Measurements from ENCODE around the gene TMX2. TPM values are rescaled to one million over a fixed set of nuclear protein-coding genes. Genes with fewer than 3 reads are reported as not detected.

TMX2 gene
- total RNA-seq, 1 donor from 2014 or later: 65.3 TPM

DNA sequence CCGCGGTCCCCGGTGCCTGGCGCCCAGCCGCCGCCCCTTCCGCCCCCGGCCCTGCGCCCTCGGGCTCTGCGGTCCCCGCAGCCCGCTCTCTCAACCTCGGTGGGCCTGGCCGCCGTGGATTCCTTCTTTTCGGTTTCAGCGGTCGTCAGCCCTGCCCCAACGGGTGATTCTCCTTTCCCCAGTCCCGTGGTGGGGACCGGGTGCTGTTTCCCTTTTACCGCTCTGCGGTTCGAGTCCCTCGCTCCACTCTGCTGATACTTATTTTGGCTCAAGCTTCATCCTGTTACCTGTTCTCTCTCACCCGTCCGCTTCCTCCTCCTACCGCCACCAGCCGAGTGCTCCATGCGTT, 44.0 kb upstream of the TMX2 start:
- peak overlapping the region; percentile 98 for H3K27ac ChIP-seq
- H3K36me3 ChIP-seq: peaks cover 11 to 18% of the 10 kb centered on the region in 2 donors
- no peak for DNase-seq (ENCODE audit: low spot score in 2 of 2)
- TF ChIP-seq, protein P1, sequence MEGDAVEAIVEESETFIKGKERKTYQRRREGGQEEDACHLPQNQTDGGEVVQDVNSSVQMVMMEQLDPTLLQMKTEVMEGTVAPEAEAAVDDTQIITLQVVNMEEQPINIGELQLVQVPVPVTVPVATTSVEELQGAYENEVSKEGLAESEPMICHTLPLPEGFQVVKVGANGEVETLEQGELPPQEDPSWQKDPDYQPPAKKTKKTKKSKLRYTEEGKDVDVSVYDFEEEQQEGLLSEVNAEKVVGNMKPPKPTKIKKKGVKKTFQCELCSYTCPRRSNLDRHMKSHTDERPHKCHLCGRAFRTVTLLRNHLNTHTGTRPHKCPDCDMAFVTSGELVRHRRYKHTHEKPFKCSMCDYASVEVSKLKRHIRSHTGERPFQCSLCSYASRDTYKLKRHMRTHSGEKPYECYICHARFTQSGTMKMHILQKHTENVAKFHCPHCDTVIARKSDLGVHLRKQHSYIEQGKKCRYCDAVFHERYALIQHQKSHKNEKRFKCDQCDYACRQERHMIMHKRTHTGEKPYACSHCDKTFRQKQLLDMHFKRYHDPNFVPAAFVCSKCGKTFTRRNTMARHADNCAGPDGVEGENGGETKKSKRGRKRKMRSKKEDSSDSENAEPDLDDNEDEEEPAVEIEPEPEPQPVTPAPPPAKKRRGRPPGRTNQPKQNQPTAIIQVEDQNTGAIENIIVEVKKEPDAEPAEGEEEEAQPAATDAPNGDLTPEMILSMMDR (IDR thresholded peaks at IDR 0.05): no peak
- H3K4me1 ChIP-seq: peaks cover 6 to 16% of the 10 kb centered on the region in 2 donors
- H3K9me3 ChIP-seq: no peaks in the 10 kb centered on the region
- peak overlapping the region; percentile 90 to 96 for H3K4me3 ChIP-seq
- H3K27me3 ChIP-seq: no peaks in the 10 kb centered on the region
- intact Hi-C loops (cut with DNase I): loop anchor here (5.0 kb wide), 2 partner anchors 94 to 241 kb away; partner anchors contain the start of genes CTNND1 and SLC43A3

DNA sequence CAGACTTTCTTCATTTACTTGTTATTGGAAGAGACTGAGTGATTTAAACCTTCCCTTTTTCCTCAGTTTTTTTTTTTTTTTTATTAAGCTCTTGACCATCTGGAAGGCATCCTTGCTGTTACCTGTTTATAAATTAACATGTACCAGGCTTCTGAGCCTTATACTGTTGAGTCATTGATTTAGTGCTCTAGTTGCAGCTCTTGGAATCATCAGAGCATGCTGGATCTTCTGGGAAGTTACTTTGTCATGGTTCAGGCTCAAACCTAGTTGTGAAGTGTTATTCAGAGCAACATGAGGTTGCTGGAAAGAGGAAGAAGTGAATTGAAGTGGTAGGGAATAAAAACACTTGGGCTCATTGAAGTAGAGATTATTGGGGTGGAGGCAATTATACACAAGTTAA, 38.1 kb upstream of the TMX2 start:
- Histone ChIP-seq H3K36me3 (peaks cover 27 to 45% of the 10 kb centered on the region in 2 donors), H3K27ac (no peak overlapping the region), H3K4me1 (peaks cover 4 to 6% of the 10 kb centered on the region in 2 donors), H3K27me3 (no peaks in the 10 kb centered on the region), H3K4me3 (no peak overlapping the region), H3K9me3 (no peaks in the 10 kb centered on the region)
- intact Hi-C loops (cut with DNase I): no loop called here
- TF ChIP-seq, protein P1 (IDR thresholded peaks at IDR 0.05): no peak
- no peak for DNase-seq (ENCODE audit: low spot score in 2 of 2)

DNA sequence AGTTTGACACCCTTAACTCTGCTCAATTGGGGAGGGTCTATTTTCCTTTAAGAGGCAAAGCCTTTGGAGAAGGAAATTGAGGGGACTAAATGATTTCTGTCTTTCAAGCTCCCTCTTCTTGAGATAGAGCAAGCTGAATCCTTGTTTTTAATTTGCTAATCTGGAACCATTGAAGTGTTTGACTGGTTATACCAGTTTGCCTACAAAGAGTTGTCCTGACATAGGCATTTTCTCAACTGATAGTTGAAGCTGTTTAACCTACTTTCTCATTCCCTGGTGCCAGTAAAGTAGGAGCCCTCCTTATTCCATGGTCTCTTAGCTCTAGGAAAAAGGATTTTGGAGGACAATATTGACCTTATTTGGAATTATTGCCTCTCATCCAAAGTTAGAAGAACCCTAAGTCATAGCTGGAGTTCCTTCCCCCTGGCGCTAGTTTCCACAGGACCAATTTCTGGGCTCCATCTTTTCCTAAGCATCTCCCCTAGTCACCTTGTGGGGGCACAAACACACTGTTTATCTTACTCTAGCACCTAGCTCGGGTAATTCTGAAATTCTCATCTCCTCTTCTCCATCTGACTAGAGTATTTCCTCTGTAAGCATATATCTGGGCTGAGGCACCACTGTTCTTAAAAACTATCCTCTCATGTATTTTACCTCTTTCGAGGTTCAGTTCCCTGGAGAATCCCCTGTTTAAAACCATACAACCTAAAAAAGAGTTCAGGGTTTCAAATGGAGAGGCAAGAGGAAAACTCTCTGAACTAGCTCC, 37.0 kb upstream of the TMX2 start:
- Histone ChIP-seq H3K9me3 (no peaks in the 10 kb centered on the region), H3K4me1 (peaks cover 0 to 9% of the 10 kb centered on the region in 2 donors), H3K27ac (no peak overlapping the region), H3K27me3 (no peaks in the 10 kb centered on the region), H3K4me3 (no peak overlapping the region), H3K36me3 (peaks cover 27 to 45% of the 10 kb centered on the region in 2 donors)
- intact Hi-C loops (cut with DNase I): no loop called here
- DNase-seq (ENCODE audit: low spot score in 2 of 2): no peak
- TF ChIP-seq, protein P1 (IDR thresholded peaks at IDR 0.05): no peak

DNA sequence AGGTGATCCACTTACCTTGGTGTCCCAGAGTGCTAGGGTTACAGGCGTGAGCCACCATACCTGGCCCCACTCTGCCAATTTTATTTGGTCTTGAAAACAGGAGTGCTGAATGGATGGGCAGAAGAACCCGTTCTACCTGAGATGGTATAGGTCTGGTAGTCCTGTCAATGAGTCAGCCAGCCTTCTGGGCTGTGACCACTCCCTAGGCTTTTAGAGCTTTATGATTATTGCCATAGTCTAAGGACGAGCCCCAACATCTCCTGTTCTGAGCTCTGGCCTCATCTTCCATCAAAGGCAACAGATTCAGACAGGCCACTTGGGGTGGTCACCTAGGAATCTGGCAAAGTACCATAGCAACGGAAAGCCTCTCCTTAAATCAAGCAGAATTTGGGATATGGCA, 33.0 kb upstream of the TMX2 start:
- Histone ChIP-seq H3K9me3 (no peaks in the 10 kb centered on the region), H3K4me3 (no peak overlapping the region), H3K27ac (peak overlapping the region in 1 of 2 donors; percentile 19), H3K36me3 (peaks cover 32 to 39% of the 10 kb centered on the region in 2 donors), H3K27me3 (no peaks in the 10 kb centered on the region), H3K4me1 (peaks cover 0 to 9% of the 10 kb centered on the region in 2 donors)
- intact Hi-C loops (cut with DNase I): no loop called here
- DNase-seq (ENCODE audit: low spot score in 2 of 2): no peak
- TF ChIP-seq, protein P1 (IDR thresholded peaks at IDR 0.05): no peak

DNA sequence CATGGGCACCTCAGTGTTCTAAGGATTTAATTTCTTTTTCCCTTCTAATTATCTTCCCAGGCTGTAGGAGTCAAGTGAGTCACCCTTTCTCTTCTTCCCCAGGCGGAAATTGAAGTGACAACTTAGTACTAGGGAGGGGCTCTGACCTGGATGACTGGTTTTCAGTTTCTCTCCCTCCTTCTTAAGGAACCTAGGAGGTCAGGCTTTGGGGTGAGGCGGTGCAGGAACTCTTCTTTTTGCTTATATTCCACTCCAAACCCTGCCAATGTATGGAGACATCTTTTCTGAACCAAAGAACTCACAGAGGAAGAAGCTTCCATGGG, 31.9 kb upstream of the TMX2 start:
- H3K4me3 ChIP-seq: no peak overlapping the region
- H3K27me3 ChIP-seq: no peaks in the 10 kb centered on the region
- TF ChIP-seq, protein P1 (IDR thresholded peaks at IDR 0.05): no peak
- H3K9me3 ChIP-seq: no peaks in the 10 kb centered on the region
- intact Hi-C loops (cut with DNase I): no loop called here
- H3K4me1 ChIP-seq: peaks cover 0 to 9% of the 10 kb centered on the region in 2 donors
- peak overlapping the region in 1 of 2 donors; percentile 1 for H3K27ac ChIP-seq
- no peak for DNase-seq (ENCODE audit: low spot score in 2 of 2)
- H3K36me3 ChIP-seq: peaks cover 37 to 42% of the 10 kb centered on the region in 2 donors

Measured in ascending aorta (tissue), 2 donors.